Measurements from ENCODE around the gene L3MBTL4.

L3MBTL4 gene

GRCh38 chr18:5948237-5948636 lies 466.5 kb downstream of the L3MBTL4 start:
- DNase-seq, result no peak

GRCh38 chr18:5944448-5944847 lies 470.3 kb downstream of the L3MBTL4 start:
- no peak for DNase-seq

- peak; percentile 5 for DNase-seq
These were observed 471.2 kb downstream of the L3MBTL4 start for GRCh38 chr18:5943514-5943913.

GRCh38 chr18:5942591-5942990 lies 472.1 kb downstream of the L3MBTL4 start:
- no peak for DNase-seq

- no peak for DNase-seq
These were observed 472.8 kb downstream of the L3MBTL4 start for GRCh38 chr18:5941890-5942289.

GRCh38 chr18:5939801-5940667 lies 474.7 kb downstream of the L3MBTL4 start:
- DNase-seq, result no peak

- DNase-seq, result no peak
These were observed 476.9 kb downstream of the L3MBTL4 start for GRCh38 chr18:5937795-5938194.

GRCh38 chr18:5937121-5937520 lies 477.6 kb downstream of the L3MBTL4 start:
- no peak for DNase-seq

GRCh38 chr18:5930789-5931188 lies 483.9 kb downstream of the L3MBTL4 start:
- no peak for DNase-seq

GRCh38 chr18:5918205-5918858 lies 496.4 kb downstream of the L3MBTL4 start:
- DNase-seq, result no peak

- DNase-seq, result no peak
These were observed 499.8 kb downstream of the L3MBTL4 start for GRCh38 chr18:5914951-5915350.

GRCh38 chr18:5914016-5914415 lies 500.7 kb downstream of the L3MBTL4 start:
- no peak for DNase-seq

GRCh38 chr18:5912566-5912965 lies 502.1 kb downstream of the L3MBTL4 start:
- no peak for DNase-seq

GRCh38 chr18:5909125-5909524 lies 505.6 kb downstream of the L3MBTL4 start:
- no peak for DNase-seq
